ENCODE measurements around the gene CELSR3. TPM values are rescaled to one million over a fixed set of nuclear protein-coding genes. Genes with fewer than 3 reads are reported as not detected.
A peak's percentile ranks its signal among the peaks of the same experiment; 100 is the strongest.

CELSR3 gene
- total RNA-seq, 2 experiments from 2014 or later = 4.9 to 5.0 TPM

DNA sequence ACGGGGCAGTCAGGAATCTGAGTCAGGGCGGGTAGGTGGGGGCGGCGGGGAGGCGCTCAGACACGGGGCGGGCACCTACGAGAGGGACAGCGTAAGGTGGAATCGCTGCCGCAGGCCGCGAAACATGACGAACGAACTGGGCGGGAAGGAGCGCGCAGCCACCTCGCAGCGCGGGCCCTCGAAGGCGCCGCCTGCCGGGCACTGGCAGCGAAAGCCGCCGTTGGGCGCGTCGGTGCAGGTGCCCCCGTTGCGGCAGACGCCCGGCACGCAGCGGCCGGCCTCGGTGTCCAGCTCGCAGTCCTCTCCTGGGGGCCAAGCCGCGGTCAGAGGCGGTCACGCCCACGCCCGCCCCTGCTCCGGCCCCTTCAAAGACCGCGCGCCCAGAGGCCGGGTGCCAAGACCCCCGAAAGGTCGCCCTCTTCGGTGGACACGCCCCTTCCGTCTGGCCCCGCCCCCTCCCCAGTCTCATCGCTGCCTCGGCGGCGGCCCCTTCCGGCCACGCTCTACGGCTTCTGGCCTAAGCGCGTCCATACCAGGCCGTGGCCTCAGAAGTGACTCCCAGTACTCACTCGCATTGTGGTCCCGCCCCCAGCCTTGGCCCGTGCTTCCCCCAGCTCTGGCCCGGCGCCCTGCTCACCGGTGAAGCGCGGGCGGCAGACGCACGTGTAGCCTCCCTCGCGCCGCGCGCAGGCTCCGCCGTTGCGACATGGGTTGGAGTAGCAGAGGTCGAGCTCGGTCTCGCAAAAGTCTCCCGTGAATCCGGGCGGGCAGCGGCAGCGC lies 6.4 kb downstream of the CELSR3 start:
- Mint-ChIP-seq H3K4me1 (ENCODE audit: low read depth) (peaks cover 16% of the 10 kb centered on the region), H3K9me3 (no peaks in the 10 kb centered on the region), H3K27me3 (peaks cover 27% of the 10 kb centered on the region), H3K36me3 (ENCODE audit: low read depth) (no peaks in the 10 kb centered on the region), H3K4me3 (peak overlapping the region; percentile 82), H3K27ac (peak overlapping the region; percentile 81)
- ATAC-seq (ENCODE audit: poor library complexity) (peak; percentile 85), DNase-seq (peak; percentile 68 to 94 (median 80))
- peaks cover 26% of the 10 kb centered on the region for H3K4me1 ChIP-seq (ENCODE audit: insufficient read depth, low read length)
- peak overlapping the region; percentile 53 for H3K4me3 ChIP-seq (ENCODE audit: low read length)
- TF ChIP-seq, protein P1, sequence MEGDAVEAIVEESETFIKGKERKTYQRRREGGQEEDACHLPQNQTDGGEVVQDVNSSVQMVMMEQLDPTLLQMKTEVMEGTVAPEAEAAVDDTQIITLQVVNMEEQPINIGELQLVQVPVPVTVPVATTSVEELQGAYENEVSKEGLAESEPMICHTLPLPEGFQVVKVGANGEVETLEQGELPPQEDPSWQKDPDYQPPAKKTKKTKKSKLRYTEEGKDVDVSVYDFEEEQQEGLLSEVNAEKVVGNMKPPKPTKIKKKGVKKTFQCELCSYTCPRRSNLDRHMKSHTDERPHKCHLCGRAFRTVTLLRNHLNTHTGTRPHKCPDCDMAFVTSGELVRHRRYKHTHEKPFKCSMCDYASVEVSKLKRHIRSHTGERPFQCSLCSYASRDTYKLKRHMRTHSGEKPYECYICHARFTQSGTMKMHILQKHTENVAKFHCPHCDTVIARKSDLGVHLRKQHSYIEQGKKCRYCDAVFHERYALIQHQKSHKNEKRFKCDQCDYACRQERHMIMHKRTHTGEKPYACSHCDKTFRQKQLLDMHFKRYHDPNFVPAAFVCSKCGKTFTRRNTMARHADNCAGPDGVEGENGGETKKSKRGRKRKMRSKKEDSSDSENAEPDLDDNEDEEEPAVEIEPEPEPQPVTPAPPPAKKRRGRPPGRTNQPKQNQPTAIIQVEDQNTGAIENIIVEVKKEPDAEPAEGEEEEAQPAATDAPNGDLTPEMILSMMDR (IDR thresholded peaks at IDR 0.05) = peak; percentile 73
- peak overlapping the region in 1 of 2 donors; percentile 54 for H3K27ac ChIP-seq (ENCODE audit: low read depth in 1 of 2, low read length in 2 of 2)
- POLR2A ChIA-PET = interaction anchor here (0.6 to 1.4 kb wide), 3 partner anchors 22 to 749 kb away, joined by 3 to 6 read pairs (median 3); partner anchors contain the start of genes NCKIPSD and SLC26A6
- H3K27me3 ChIP-seq (ENCODE audit: control insufficient read depth in 1 of 2, insufficient read depth in 2 of 2, low read length in 2 of 2) = peaks cover 12 to 14% of the 10 kb centered on the region in 2 experiments
- CTCF ChIA-PET = interaction anchor here (0.5 to 1.8 kb wide), 3 partner anchors 22 to 208 kb away, joined by 3 to 5 read pairs (median 5); partner anchors contain the start of gene IP6K2
- H3K36me3 ChIP-seq (ENCODE audit: insufficient read depth, low read length) = no peaks in the 10 kb centered on the region
- intact Hi-C loops (cut with DNase I, micrococcal nuclease) = loop anchor here (1.0 to 10.0 kb wide), 6 partner anchors 21 to 255 kb away; partner anchors contain the start of genes IP6K2 (in 1 of the 2), PFKFB4 (in 1 of the 2), SLC26A6 (in 1 of the 2) and UQCRC1 (in 1 of the 2)
- H3K9me3 ChIP-seq (ENCODE audit: control insufficient read depth in 1 of 2, insufficient read depth in 1 of 2, low read length in 2 of 2) = peaks cover 0 to 12% of the 10 kb centered on the region in 2 experiments

DNA sequence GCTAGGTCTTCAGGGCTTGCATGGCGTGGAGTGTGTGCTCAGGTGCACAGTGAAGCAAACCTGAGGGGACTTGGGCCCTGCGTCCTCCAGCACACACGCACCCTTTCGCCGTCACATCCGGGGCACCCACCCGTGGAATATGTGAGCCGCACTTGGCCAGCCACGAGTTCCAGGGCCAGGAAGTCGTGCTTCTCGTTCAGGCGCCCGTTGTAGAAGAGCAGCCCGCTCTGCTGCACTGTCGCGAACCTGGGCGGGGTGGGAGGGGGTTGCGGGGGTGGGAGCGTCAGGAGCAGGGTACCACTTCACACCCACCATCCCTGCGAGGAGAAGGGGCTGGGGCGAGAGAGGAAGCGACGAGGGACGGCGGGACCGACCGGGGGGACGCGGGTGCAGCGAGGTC lies 7.1 kb downstream of the CELSR3 start:
- Histone ChIP-seq H3K9me3 (ENCODE audit: control insufficient read depth in 1 of 2, insufficient read depth in 1 of 2, low read length in 2 of 2) (peaks cover 0 to 6% of the 10 kb centered on the region in 2 experiments), H3K27ac (ENCODE audit: low read depth in 1 of 2, low read length in 2 of 2) (no peak overlapping the region), H3K4me3 (ENCODE audit: low read length) (peak overlapping the region; percentile 53), H3K27me3 (ENCODE audit: control insufficient read depth in 1 of 2, insufficient read depth in 2 of 2, low read length in 2 of 2) (peaks cover 7 to 8% of the 10 kb centered on the region in 2 experiments), H3K36me3 (ENCODE audit: insufficient read depth, low read length) (no peaks in the 10 kb centered on the region), H3K4me1 (ENCODE audit: insufficient read depth, low read length) (peaks cover 20% of the 10 kb centered on the region)
- Mint-ChIP-seq H3K36me3 (ENCODE audit: low read depth) (no peaks in the 10 kb centered on the region), H3K4me1 (ENCODE audit: low read depth) (peaks cover 16% of the 10 kb centered on the region), H3K9me3 (no peaks in the 10 kb centered on the region), H3K27ac (peak overlapping the region; percentile 81), H3K4me3 (peak overlapping the region; percentile 81), H3K27me3 (peaks cover 25% of the 10 kb centered on the region)
- CTCF ChIA-PET = interaction anchor here (1.8 kb wide), 1 partner anchor 22 kb away, joined by 5 read pairs; no protein-coding TSS in a partner anchor
- intact Hi-C loops (cut with DNase I, micrococcal nuclease) = loop anchor here (1.0 to 10.0 kb wide), 7 partner anchors 19 to 254 kb away; partner anchors contain the start of genes IP6K2 (in 1 of the 2), PFKFB4 (in 1 of the 2), SLC26A6 (in 1 of the 2) and UQCRC1 (in 1 of the 2)
- POLR2A ChIA-PET = no interaction called here
- peak; percentile 22 to 84 (median 47) for DNase-seq
- TF ChIP-seq, protein P1 (IDR thresholded peaks at IDR 0.05) = no peak
- peak; percentile 47 for ATAC-seq (ENCODE audit: poor library complexity)

DNA sequence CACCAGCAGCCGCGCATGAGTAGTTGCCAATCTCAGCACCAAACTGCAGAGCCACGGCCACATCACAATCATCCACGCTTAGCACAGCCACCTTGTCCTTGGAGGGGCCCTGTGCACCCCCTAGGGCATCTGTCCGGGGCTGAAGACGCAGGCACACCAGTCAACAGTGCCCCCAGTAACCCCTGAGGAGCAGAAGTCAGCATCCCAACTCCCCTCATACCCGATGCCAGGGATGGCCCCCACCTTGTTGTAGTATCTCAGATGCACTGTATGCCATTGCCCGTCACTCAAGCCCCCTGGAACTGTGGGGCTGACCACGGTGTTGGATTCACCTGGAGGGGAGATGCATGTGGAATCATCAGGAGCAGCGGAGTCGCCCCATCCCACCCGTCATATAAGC lies 7.6 kb downstream of the CELSR3 start:
- POLR2A ChIA-PET = interaction anchor here (0.9 kb wide), 1 partner anchor 20 kb away, joined by 3 read pairs; the partner anchor contains the start of gene SLC26A6
- CTCF ChIA-PET = no interaction called here
- intact Hi-C loops (cut with DNase I, micrococcal nuclease) = loop anchor here in 1 of 2 experiments (2.0 to 10.0 kb wide), 3 partner anchors 18 to 190 kb away; partner anchors contain the start of gene PFKFB4

More for the DNA sequence above, 7.6 kb downstream of the CELSR3 start:
- no peak overlapping the region for H3K4me3 ChIP-seq (ENCODE audit: low read length)
- ATAC-seq (ENCODE audit: poor library complexity) (no peak), DNase-seq (no peak)
- H3K9me3 ChIP-seq (ENCODE audit: control insufficient read depth in 1 of 2, insufficient read depth in 1 of 2, low read length in 2 of 2) = peaks cover 0 to under 1% of the 10 kb centered on the region in 2 experiments
- TF ChIP-seq, protein P1 (IDR thresholded peaks at IDR 0.05) = no peak
- Mint-ChIP-seq H3K9me3 (no peaks in the 10 kb centered on the region), H3K4me1 (ENCODE audit: low read depth) (peaks cover 16% of the 10 kb centered on the region), H3K27me3 (peaks cover 19% of the 10 kb centered on the region), H3K4me3 (peak overlapping the region; percentile 81), H3K27ac (peak overlapping the region; percentile 81), H3K36me3 (ENCODE audit: low read depth) (no peaks in the 10 kb centered on the region)
- H3K36me3 ChIP-seq (ENCODE audit: insufficient read depth, low read length) = no peaks in the 10 kb centered on the region
- H3K4me1 ChIP-seq (ENCODE audit: insufficient read depth, low read length) = peaks cover 20% of the 10 kb centered on the region
- H3K27me3 ChIP-seq (ENCODE audit: control insufficient read depth in 1 of 2, insufficient read depth in 2 of 2, low read length in 2 of 2) = peaks cover 2 to 6% of the 10 kb centered on the region in 2 experiments
- H3K27ac ChIP-seq (ENCODE audit: low read depth in 1 of 2, low read length in 2 of 2) = no peak overlapping the region
